ENCODE results near the gene CHST15. TPM values are rescaled to one million over a fixed set of nuclear protein-coding genes. Genes with fewer than 3 reads are reported as not detected.

The CHST15 gene
- total and polyA plus RNA-seq, 2 of the 13 experiments (the other 11 are each of a cell fraction or from before 2014, with no cell fraction given) = 1.4 to 94.7 TPM

DNA sequence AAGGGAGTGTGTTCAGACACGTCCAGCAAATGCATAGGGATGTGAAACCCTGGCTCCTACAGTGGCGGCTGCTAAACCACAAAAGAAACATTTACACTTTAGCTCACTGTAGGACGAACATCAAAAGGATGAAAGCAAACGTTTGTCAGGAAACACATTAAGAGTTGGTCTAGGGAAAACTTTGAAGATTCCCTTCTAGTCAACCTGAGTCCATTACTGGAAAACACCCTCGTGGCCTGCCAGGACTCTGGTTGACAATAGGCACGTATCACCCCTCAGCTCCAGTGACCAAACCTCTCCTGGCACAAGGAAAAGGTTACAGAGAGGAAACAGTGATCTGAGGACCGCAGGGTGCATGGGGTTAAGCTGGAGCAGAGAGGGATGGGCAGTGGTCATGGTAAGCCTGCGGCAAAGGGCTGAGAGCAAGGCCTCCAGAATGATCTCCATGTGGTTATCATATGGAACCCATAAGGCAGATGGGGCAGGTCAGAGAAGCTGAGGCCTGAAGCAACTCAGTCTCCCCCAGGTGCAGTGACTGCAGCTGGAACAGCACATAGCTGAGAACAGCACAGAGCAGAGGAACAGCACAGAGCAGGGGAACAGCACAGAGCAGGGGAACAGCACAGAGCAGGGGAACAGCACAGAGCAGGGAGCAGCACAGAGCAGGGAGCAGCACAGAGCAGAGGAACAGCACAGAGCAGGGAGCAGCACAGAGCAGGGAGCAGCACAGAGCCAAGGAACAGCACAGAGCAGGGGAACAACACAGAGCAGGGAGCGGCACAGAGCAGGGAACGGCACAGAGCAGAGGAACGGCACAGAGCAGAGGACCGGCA lies 49.9 kb downstream of the CHST15 start (continued):
- TF ChIP-seq, protein P1, sequence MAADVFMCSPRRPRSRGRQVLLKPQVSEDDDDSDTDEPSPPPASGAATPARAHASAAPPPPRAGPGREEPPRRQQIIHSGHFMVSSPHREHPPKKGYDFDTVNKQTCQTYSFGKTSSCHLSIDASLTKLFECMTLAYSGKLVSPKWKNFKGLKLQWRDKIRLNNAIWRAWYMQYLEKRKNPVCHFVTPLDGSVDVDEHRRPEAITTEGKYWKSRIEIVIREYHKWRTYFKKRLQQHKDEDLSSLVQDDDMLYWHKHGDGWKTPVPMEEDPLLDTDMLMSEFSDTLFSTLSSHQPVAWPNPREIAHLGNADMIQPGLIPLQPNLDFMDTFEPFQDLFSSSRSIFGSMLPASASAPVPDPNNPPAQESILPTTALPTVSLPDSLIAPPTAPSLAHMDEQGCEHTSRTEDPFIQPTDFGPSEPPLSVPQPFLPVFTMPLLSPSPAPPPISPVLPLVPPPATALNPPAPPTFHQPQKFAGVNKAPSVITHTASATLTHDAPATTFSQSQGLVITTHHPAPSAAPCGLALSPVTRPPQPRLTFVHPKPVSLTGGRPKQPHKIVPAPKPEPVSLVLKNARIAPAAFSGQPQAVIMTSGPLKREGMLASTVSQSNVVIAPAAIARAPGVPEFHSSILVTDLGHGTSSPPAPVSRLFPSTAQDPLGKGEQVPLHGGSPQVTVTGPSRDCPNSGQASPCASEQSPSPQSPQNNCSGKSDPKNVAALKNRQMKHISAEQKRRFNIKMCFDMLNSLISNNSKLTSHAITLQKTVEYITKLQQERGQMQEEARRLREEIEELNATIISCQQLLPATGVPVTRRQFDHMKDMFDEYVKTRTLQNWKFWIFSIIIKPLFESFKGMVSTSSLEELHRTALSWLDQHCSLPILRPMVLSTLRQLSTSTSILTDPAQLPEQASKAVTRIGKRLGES (CRISPR knock-in tag; IDR thresholded peaks at IDR 0.05; ENCODE audit: borderline replicate concordance) = no peak
- TF ChIP-seq, protein P2, sequence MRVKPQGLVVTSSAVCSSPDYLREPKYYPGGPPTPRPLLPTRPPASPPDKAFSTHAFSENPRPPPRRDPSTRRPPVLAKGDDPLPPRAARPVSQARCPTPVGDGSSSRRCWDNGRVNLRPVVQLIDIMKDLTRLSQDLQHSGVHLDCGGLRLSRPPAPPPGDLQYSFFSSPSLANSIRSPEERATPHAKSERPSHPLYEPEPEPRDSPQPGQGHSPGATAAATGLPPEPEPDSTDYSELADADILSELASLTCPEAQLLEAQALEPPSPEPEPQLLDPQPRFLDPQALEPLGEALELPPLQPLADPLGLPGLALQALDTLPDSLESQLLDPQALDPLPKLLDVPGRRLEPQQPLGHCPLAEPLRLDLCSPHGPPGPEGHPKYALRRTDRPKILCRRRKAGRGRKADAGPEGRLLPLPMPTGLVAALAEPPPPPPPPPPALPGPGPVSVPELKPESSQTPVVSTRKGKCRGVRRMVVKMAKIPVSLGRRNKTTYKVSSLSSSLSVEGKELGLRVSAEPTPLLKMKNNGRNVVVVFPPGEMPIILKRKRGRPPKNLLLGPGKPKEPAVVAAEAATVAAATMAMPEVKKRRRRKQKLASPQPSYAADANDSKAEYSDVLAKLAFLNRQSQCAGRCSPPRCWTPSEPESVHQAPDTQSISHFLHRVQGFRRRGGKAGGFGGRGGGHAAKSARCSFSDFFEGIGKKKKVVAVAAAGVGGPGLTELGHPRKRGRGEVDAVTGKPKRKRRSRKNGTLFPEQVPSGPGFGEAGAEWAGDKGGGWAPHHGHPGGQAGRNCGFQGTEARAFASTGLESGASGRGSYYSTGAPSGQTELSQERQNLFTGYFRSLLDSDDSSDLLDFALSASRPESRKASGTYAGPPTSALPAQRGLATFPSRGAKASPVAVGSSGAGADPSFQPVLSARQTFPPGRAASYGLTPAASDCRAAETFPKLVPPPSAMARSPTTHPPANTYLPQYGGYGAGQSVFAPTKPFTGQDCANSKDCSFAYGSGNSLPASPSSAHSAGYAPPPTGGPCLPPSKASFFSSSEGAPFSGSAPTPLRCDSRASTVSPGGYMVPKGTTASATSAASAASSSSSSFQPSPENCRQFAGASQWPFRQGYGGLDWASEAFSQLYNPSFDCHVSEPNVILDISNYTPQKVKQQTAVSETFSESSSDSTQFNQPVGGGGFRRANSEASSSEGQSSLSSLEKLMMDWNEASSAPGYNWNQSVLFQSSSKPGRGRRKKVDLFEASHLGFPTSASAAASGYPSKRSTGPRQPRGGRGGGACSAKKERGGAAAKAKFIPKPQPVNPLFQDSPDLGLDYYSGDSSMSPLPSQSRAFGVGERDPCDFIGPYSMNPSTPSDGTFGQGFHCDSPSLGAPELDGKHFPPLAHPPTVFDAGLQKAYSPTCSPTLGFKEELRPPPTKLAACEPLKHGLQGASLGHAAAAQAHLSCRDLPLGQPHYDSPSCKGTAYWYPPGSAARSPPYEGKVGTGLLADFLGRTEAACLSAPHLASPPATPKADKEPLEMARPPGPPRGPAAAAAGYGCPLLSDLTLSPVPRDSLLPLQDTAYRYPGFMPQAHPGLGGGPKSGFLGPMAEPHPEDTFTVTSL (CRISPR knock-in tag; IDR thresholded peaks at IDR 0.05; ENCODE audit: borderline replicate concordance) = peak; percentile 91; the same call in 1 of the 2 replicates
- TF ChIP-seq, protein P3, sequence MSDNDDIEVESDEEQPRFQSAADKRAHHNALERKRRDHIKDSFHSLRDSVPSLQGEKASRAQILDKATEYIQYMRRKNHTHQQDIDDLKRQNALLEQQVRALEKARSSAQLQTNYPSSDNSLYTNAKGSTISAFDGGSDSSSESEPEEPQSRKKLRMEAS (IDR thresholded peaks at IDR 0.05) = peak; percentile 95
- TF ChIP-seq, protein P4, sequence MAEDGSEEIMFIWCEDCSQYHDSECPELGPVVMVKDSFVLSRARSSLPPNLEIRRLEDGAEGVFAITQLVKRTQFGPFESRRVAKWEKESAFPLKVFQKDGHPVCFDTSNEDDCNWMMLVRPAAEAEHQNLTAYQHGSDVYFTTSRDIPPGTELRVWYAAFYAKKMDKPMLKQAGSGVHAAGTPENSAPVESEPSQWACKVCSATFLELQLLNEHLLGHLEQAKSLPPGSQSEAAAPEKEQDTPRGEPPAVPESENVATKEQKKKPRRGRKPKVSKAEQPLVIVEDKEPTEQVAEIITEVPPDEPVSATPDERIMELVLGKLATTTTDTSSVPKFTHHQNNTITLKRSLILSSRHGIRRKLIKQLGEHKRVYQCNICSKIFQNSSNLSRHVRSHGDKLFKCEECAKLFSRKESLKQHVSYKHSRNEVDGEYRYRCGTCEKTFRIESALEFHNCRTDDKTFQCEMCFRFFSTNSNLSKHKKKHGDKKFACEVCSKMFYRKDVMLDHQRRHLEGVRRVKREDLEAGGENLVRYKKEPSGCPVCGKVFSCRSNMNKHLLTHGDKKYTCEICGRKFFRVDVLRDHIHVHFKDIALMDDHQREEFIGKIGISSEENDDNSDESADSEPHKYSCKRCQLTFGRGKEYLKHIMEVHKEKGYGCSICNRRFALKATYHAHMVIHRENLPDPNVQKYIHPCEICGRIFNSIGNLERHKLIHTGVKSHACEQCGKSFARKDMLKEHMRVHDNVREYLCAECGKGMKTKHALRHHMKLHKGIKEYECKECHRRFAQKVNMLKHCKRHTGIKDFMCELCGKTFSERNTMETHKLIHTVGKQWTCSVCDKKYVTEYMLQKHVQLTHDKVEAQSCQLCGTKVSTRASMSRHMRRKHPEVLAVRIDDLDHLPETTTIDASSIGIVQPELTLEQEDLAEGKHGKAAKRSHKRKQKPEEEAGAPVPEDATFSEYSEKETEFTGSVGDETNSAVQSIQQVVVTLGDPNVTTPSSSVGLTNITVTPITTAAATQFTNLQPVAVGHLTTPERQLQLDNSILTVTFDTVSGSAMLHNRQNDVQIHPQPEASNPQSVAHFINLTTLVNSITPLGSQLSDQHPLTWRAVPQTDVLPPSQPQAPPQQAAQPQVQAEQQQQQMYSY (CRISPR knock-in tag; IDR thresholded peaks at IDR 0.05) = no peak
- TF ChIP-seq BRD4 (CRISPR knock-in tag; IDR thresholded peaks at IDR 0.05) (no peak; the same call in 1 of the 2 replicates), POLR2AphosphoS5 (IDR thresholded peaks at IDR 0.05; ENCODE audit: low read depth, low read length) (peak; percentile 9; the same call in 1 of the 2 replicates), ZNF331 (CRISPR knock-in tag; IDR thresholded peaks at IDR 0.05) (peak; percentile 59; the same call in 1 of the 2 replicates), ONECUT2 (CRISPR knock-in tag; IDR thresholded peaks at IDR 0.05) (no peak), HOXA9 (CRISPR knock-in tag; IDR thresholded peaks at IDR 0.05; ENCODE audit: borderline replicate concordance) (peak; percentile 81; the same call in 1 of the 2 replicates), ZNF496 (CRISPR knock-in tag; IDR thresholded peaks at IDR 0.05; ENCODE audit: insufficient replicate concordance) (no peak), KLF15 (CRISPR knock-in tag; IDR thresholded peaks at IDR 0.05; ENCODE audit: borderline replicate concordance) (no peak), ZNF563 (CRISPR knock-in tag; IDR thresholded peaks at IDR 0.05) (no peak), HNF4G (IDR thresholded peaks at IDR 0.05; ENCODE audit: borderline replicate concordance, low read depth, low read length) (no peak), HNF4G (CRISPR knock-in tag; IDR thresholded peaks at IDR 0.05; ENCODE audit: borderline replicate concordance, low read depth) (peak; percentile 22; the same call in 1 of the 2 replicates), ZBTB42 (CRISPR knock-in tag; IDR thresholded peaks at IDR 0.05) (no peak), ZNF75D (CRISPR knock-in tag; IDR thresholded peaks at IDR 0.05; ENCODE audit: borderline replicate concordance) (no peak)

Data from HepG2 (cell line).